Subcutaneous abdominal adipose tissue (tissue), 5 donors: ENCODE measurements around the gene NRCAM.

Experiments used
- H3K27ac ChIP-seq: one replicate; pipeline ENCODE4 v1.7.0; 2013; ENCODE audit warnings: low read depth, mild to moderate bottlenecking, inconsistent platforms, low read length, moderate library complexity
- H3K27me3 ChIP-seq, 5 donors: one replicate each; pipeline ENCODE4 v1.7.0; 2013; ENCODE audit warnings: low read length in 5 of 5, inconsistent platforms in 1 of 5; ENCODE audit not compliant: control insufficient read depth in 5 of 5, insufficient read depth in 4 of 5
- H3K36me3 ChIP-seq, 5 donors: one replicate each; pipeline ENCODE4 v1.7.0; 2013; ENCODE audit warnings: low read length in 5 of 5; ENCODE audit not compliant: control insufficient read depth in 5 of 5, insufficient read depth in 5 of 5
- H3K4me1 ChIP-seq, 5 donors: one replicate each; pipeline ENCODE4 v1.7.0; 2013; ENCODE audit warnings: low read length in 5 of 5, mild to moderate bottlenecking in 3 of 5, moderate library complexity in 1 of 5; ENCODE audit not compliant: control insufficient read depth in 5 of 5, insufficient read depth in 5 of 5
- H3K4me3 ChIP-seq, 5 donors: one replicate each; pipeline ENCODE4 v1.7.0; 2013; ENCODE audit warnings: low read length in 5 of 5, low read depth in 1 of 5
- H3K9ac ChIP-seq, 5 donors: one replicate each; pipeline ENCODE4 v1.7.0; 2013; ENCODE audit warnings: low read length in 5 of 5, mild to moderate bottlenecking in 4 of 5, moderate library complexity in 3 of 5
- H3K9me3 ChIP-seq, 5 donors: one replicate each; pipeline ENCODE4 v1.7.0; 2013; ENCODE audit warnings: low read length in 5 of 5; ENCODE audit not compliant: control insufficient read depth in 5 of 5
- donor health status: healthy.
- donor health status: healthy.
- donor health status: healthy.
- donor health status: healthy.
- donor health status: healthy.

The NRCAM gene

DNA sequence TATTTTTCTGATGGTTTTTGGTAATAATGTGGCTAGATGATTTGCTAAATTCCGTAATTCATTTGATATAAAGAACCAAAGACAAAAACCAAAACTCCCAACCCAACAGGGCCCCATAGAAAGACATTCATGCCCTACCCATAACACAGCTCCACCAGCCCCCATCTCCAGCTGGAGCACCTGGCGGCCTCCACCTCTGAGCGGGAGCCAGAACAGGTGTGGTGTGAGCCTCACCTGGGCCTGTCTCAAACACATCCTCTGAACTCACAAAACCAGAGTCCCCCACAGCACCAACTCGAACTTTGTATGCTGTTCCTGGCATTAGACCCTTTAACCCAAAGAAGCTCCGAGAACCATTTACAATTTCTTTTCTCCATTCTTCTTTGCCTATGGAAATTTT, 289.5 kb downstream of the NRCAM start:
- Histone ChIP-seq H3K27ac (no peak overlapping the region), H3K4me3 (no peak overlapping the region), H3K9ac (no peak overlapping the region), H3K36me3 (no peaks in the 10 kb centered on the region), H3K9me3 (no peaks in the 10 kb centered on the region), H3K27me3 (no peaks in the 10 kb centered on the region), H3K4me1 (no peaks in the 10 kb centered on the region)

DNA sequence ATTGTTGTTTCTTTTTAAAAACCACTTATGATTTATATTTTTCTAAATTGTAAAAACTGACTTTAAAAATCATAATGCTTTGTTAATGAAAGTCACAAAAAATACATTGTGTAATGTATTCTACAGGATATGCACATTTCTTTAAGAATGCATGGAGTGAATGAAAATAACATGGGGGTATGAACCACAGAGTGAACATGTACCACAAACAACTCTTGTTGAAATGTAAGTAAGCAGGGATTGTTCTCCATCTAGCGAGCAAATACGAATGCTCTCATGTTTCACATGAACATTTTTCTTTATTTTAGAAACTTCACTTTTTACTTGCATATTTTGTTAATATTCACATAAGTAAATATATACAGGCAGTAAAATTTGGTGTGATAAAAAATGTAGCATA, 290.5 kb downstream of the NRCAM start:
- Histone ChIP-seq H3K27me3 (no peaks in the 10 kb centered on the region), H3K9ac (no peak overlapping the region), H3K9me3 (no peaks in the 10 kb centered on the region), H3K4me1 (no peaks in the 10 kb centered on the region), H3K36me3 (no peaks in the 10 kb centered on the region), H3K4me3 (no peak overlapping the region), H3K27ac (no peak overlapping the region)

DNA sequence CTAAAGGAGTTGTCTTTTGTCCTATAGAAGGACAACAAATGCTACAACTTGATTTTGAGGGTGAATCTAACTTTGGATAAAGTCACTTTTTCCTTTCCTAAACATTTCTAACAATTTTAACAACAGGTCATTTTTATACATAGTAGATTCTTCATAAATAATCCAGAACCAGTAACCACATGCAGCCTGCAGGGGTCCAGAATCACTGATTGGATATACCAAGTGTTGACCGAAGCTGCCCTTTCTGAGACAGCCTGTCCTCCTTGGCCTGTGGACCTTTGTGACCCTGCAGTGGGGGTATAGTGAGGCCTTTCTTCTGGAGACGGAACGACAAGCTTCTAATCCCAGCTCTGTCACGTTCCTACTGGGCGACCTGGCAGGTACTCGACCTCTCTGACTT, 291.3 kb downstream of the NRCAM start:
- Histone ChIP-seq H3K9ac (no peak overlapping the region), H3K27me3 (no peaks in the 10 kb centered on the region), H3K36me3 (no peaks in the 10 kb centered on the region), H3K9me3 (no peaks in the 10 kb centered on the region), H3K4me1 (no peaks in the 10 kb centered on the region), H3K4me3 (no peak overlapping the region), H3K27ac (no peak overlapping the region)

DNA sequence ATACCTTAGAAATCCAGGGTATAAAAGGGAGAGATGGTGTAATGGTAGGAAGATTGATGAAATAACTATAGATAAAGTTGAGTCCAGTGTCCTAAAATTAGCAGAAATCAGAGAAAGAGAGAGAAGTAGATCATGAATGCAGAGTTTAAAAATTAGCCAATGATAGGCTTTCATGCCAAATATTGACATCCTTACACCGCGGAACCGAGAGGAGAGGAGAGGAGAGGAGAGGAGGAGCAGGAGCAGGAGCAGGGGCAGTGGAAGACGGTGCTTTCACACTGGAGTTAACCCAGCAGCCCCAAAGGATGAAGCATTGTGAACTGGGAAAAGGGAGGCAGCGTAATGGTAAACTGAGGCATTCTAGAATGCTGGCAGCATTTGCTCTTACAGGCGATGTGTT, 291.9 kb downstream of the NRCAM start:
- Histone ChIP-seq H3K36me3 (no peaks in the 10 kb centered on the region), H3K9me3 (no peaks in the 10 kb centered on the region), H3K9ac (no peak overlapping the region), H3K27ac (no peak overlapping the region), H3K27me3 (no peaks in the 10 kb centered on the region), H3K4me1 (no peaks in the 10 kb centered on the region), H3K4me3 (no peak overlapping the region)

GRCh38 chr7:108158776-108159175, 297.5 kb downstream of the NRCAM start:
- Histone ChIP-seq H3K27me3 (no peaks in the 10 kb centered on the region), H3K9ac (no peak overlapping the region), H3K4me1 (no peaks in the 10 kb centered on the region), H3K36me3 (no peaks in the 10 kb centered on the region), H3K9me3 (no peaks in the 10 kb centered on the region), H3K27ac (no peak overlapping the region), H3K4me3 (no peak overlapping the region)

DNA sequence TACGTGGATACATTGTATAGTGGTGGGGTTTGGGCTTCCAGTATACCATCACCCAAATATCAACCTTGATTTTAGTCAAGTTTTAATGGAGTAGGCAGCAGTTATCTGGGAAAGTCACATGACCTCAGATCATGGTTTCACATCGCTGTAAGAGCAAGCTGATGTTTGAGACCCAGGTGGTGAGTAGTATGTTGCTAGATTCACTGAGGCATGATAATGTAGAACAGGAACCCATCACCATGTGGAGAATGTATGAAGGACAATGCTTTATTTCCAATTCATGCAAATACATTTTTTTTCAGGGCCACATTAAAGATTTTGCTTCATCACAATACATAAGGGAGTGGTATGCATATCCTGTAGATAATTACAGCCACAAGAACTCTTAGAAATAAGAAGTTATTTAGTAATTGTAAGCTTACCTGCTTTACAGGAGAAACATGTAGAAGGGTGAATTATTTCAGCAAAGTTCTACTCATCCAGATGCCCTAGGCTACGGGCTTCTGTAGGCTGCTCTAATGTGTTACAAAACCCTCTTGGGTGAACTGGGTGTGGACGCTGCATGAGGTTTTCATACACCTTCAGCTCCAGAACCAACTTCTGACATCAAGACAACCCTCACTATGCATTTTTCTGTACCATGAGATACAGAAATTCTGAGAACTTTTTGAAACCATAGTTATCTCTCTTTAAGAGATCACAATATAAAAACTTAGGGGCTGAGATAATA, 298.5 kb downstream of the NRCAM start:
- H3K36me3 ChIP-seq: no peaks in the 10 kb centered on the region

GRCh38 chr7:108156897-108157605, 299.2 kb downstream of the NRCAM start:
- Histone ChIP-seq H3K9ac (no peak overlapping the region), H3K36me3 (no peaks in the 10 kb centered on the region), H3K27ac (no peak overlapping the region), H3K9me3 (no peaks in the 10 kb centered on the region), H3K4me1 (no peaks in the 10 kb centered on the region), H3K27me3 (no peaks in the 10 kb centered on the region), H3K4me3 (no peak overlapping the region)

More for the DNA sequence above, 298.5 kb downstream of the NRCAM start:
- Histone ChIP-seq H3K4me1 (no peaks in the 10 kb centered on the region), H3K4me3 (no peak overlapping the region), H3K9ac (no peak overlapping the region), H3K9me3 (no peaks in the 10 kb centered on the region), H3K27ac (no peak overlapping the region), H3K27me3 (no peaks in the 10 kb centered on the region)

GRCh38 chr7:108152198-108152597, 304.0 kb downstream of the NRCAM start:
- Histone ChIP-seq H3K27ac (no peak overlapping the region), H3K9ac (no peak overlapping the region), H3K4me1 (no peaks in the 10 kb centered on the region), H3K27me3 (no peaks in the 10 kb centered on the region), H3K9me3 (no peaks in the 10 kb centered on the region), H3K4me3 (no peak overlapping the region), H3K36me3 (no peaks in the 10 kb centered on the region)

DNA sequence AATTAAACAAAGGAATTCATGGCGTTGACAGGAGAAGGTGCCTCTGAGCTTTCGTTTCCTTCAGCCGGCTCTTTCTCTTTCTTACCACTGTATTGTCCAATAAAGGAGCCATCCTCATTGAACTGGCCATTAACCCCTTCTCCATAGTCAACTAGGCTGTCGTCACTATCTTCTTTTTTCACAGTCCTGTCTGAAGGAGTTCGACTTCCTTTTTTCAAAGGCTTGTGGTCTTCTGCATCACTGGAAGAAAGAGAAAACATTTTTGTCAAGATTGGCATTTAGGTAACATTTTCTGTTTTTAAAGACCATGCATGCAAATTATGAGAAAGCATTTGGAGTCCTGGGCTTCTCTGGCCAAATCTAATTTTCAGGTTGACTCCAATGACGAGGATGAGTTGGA, 306.3 kb downstream of the NRCAM start:
- H3K4me3 ChIP-seq: no peak overlapping the region
- H3K36me3 ChIP-seq: no peaks in the 10 kb centered on the region
- H3K9ac ChIP-seq: no peak overlapping the region
- no peak overlapping the region for H3K27ac ChIP-seq
- H3K9me3 ChIP-seq: no peaks in the 10 kb centered on the region
- H3K27me3 ChIP-seq: no peaks in the 10 kb centered on the region
- H3K4me1 ChIP-seq: peaks cover 3 to 5% (median 5%) of the 10 kb centered on the region in 5 donors

- Histone ChIP-seq H3K36me3 (no peaks in the 10 kb centered on the region), H3K9ac (no peak overlapping the region), H3K4me3 (no peak overlapping the region), H3K27ac (no peak overlapping the region), H3K9me3 (no peaks in the 10 kb centered on the region), H3K4me1 (peaks cover 3 to 5% (median 5%) of the 10 kb centered on the region in 5 donors), H3K27me3 (no peaks in the 10 kb centered on the region)
Measured at GRCh38 chr7:108149119-108149518, 307.1 kb downstream of the NRCAM start.
